ENCODE measurements around the gene RERG. TPM values are rescaled to one million over a fixed set of nuclear protein-coding genes. Genes with fewer than 3 reads are reported as not detected.

Gene RERG
- total RNA-seq, 4 donors from 2014 or later: 2.9 to 16.5 (median 11.4) TPM

GRCh38 chr12:15074351-15074750, 146.9 kb downstream of the RERG start:
- 95 to 98% methylated on average over 1 of the region's 1 CpG for WGBS, 2 donors
- intact Hi-C loops (cut with DNase I; ENCODE audit: low total_unique reads): no loop called here
- DNase-seq (ENCODE audit: low spot score in 2 of 2): no peak
- TF ChIP-seq POLR2A (IDR thresholded peaks at IDR 0.05): no peak
- TF ChIP-seq, protein P1, sequence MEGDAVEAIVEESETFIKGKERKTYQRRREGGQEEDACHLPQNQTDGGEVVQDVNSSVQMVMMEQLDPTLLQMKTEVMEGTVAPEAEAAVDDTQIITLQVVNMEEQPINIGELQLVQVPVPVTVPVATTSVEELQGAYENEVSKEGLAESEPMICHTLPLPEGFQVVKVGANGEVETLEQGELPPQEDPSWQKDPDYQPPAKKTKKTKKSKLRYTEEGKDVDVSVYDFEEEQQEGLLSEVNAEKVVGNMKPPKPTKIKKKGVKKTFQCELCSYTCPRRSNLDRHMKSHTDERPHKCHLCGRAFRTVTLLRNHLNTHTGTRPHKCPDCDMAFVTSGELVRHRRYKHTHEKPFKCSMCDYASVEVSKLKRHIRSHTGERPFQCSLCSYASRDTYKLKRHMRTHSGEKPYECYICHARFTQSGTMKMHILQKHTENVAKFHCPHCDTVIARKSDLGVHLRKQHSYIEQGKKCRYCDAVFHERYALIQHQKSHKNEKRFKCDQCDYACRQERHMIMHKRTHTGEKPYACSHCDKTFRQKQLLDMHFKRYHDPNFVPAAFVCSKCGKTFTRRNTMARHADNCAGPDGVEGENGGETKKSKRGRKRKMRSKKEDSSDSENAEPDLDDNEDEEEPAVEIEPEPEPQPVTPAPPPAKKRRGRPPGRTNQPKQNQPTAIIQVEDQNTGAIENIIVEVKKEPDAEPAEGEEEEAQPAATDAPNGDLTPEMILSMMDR (IDR thresholded peaks at IDR 0.05): no peak
- H3K4me3 ChIP-seq (ENCODE audit: low read depth, poor library complexity, severe bottlenecking): no peak overlapping the region

DNA sequence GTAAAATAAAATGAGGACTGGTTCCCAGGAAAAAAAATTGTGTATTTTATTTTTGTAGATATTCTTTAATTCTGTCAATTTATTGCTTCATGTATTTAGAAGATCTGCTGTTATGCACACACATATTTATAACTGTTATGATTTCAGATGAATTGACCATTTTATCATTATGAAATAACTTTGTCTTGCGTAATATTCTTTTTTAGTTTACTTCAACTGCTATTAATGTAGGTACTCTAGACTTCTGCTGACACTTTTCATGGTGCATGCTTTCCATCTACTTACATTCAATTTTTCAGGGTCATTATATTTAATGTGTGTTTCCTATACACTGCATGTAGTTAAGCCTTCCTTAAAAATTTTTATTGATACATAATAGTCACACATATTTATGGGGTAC, 162.1 kb downstream of the RERG start:
- WGBS, 2 donors: 97 to 100% methylated on average over 1 of the region's 1 CpG
- DNase-seq (ENCODE audit: low spot score in 2 of 2): no peak
- intact Hi-C loops (cut with DNase I; ENCODE audit: low total_unique reads): no loop called here
- no peak overlapping the region for H3K4me3 ChIP-seq (ENCODE audit: low read depth, poor library complexity, severe bottlenecking)
- TF ChIP-seq POLR2A (IDR thresholded peaks at IDR 0.05): no peak
- TF ChIP-seq, protein P1 (IDR thresholded peaks at IDR 0.05): no peak

Other genes with a start within 250 kb of the RERG start
- gene PDE6H, start 248.4 kb downstream of the RERG start, total RNA-seq: not detected
- under 1 TPM in 3 of 4 donors, not detected in 1; 0.29 to 0.91 (median 0.34) TPM for gene PTPRO, start 101.1 kb upstream of the RERG start, total RNA-seq

Data from lower leg skin (tissue), 4 donors.